HG03064 (cell line): ENCODE results near the gene GNGT2.

ENCODE experiments used
- ATAC-seq: cut with Tn5 transposase; IDR thresholded peaks from one replicate; pipeline ENCODE4 v1.9.1; 2021; ENCODE audit warnings: low read depth; ENCODE audit not compliant: unreplicated experiment

Gene GNGT2

DNA sequence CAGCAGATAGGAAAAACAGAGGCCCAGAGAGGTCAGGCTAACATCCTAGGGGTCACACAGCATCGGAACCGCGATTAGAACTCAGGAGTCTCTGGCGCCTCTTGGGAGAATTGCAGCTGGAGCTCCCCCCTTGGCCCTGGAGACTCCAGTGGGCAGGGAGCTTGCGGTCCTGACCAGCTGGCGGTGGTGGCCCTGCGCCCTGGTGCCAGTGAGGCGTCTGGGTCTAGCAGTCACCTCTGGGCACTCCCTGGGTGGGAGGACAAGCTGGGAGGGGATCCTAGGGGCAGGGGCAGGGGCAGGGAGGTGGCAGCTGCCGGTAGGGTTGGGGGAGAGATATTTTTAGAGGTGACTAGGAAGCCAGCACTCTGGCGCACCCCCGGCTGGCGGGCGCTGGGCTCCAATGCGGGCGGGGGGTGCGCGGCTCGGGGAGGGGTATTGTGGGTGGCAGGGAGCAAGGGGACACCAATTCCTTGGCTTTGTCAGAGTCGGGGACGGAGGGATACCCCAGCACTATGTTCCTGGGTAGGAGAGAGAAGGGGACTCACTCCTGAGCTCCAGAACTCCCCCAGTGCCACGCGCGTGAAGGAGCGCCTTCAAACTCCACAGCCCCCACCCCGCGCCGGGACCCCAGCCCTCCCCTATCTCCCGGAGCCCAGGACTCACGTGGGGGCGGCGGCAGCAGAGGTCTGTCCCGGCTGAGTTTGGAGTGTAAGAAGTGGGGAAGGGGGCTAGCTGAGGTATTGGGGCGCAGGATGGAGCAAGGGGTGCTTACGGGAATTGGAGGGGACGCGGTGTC, 19.6 kb upstream of the GNGT2 start:
- ATAC-seq: peak; percentile 13

DNA sequence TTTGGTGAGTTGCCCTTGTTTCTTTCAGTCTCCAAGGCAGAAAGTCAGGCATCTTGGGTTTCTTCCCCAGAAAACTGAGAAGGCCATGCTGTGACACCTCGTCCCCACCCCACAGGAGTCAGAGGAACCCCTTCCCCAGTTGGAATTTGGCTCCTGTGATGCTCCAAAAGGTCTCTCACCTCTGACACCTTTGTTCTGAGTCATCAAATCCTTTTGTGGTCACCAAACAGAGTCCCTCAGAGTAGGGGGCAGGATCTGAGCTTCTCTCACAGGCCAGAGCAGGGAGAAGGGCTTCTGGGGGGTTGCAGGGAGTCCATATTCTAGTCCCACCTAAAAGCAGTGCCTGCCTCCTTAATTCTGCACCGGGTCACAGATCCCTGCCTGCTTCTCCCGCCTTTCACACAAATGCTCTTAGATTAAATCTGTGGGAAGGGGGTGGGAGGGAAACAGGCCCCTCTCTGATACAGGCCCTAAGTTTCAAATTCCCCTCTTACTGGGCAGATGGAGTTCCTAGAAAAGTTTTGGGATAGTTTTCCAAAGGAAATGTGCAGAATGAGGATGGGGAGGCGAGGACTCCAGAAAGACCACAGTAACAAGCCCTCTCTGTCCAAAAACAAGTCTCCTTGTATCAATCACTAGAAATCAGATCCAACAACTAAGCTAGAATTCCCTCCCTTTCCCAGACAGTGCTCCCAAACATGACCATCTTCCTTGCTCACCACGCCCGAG, 18.9 kb upstream of the GNGT2 start:
- ATAC-seq: no peak

DNA sequence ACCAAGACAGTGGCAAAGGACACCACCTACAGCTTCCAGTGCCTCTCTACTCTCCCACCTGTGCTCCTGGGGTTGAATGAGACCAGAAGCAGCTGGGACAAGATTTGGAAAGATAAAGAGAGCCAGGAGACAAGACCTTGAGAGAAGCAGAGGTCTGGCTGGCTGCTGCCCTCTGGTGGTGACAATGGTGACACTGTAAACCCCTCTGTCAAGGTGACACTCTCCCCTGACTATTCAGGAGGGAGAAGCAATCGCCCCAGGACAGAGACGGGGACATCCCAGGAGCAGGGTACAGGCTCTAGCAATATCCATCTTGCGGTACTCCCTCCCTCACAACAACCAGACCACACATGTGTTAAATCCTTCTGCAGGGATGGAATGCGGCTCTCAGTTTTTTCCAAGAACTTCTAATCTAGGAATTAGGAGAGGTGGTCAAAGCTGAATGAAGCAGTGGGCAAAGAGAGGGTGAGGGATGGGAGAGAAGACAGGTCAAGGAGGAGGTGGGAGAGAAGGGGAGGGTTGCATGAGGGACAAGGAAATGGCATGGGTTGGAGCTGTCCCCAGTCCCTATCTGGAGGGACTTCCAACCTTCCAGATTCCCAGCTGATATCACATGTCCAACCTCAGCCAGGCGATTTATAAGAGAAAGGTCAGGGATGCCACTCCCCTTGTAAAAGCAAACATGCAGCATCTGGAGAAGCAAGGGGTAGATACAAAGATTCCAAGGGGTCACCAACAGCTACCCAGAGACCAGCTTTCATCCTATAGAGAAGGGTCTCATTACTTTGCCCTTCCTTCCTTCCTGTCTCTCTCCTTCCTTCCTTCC, 17.3 kb upstream of the GNGT2 start:
- no peak for ATAC-seq

DNA sequence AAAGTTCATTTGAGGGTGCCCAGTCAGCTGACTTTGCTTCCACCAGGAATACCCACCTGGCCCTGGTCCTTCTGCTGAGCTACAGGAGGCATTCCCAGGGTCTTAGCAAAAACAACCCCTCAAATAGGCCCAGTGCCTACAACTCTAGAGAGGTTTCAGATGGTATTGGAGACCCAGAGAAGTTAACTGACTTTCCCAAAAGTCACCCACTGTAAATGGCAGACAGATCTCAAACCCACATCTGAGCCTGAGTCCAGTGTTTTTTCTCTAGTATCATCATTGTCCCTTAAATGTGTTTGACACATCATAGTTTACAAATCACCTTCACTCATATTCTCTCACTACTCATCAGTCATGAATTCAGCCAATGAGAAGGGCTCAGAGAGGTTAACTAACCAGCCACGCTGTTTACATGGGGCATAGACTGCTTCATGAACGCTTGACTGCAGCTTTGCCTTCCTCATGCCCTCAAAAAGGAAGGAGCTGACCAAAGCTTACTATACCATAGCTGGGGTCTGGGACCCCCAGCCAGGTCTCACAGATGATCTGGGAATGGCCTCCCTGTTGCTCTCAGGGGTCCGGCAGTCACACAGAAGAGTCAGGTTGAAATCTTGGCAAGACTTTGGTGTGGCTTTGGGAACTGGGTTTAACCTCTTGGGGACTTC, 16.5 kb upstream of the GNGT2 start:
- no peak for ATAC-seq

DNA sequence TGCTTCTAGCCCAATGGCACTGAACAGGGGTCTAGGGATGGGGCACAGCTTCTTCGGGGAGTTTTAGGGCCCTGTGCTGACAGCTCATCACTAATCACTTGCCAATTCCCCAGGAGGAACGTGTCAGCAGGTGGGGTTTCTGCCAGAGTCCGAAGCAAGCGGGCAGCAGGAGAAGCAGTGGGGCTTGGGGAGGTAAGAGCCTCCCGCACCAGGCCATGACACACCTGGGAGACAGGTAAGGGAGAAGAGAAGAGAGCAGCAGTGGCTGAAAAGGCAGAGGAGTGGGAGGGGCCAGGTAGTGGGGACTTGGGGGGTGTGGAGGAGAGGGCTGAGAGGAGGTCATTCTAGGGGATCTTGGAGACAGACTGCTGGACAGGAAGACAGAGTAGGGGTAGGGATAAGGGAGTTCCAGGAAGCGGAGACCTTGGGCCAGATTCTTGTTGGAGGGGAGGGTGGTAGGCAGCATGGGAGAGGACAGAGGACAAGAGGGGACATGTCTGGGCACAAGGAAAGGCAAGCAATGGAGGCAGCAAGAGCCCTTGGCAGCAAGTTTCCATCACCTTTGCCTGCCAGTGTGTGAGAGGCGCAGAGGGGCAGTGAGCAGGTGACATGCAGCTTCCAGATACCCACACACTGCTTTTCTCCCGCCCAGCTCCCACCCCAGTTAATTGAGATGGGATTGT, 15.3 kb upstream of the GNGT2 start:
- no peak for ATAC-seq

DNA sequence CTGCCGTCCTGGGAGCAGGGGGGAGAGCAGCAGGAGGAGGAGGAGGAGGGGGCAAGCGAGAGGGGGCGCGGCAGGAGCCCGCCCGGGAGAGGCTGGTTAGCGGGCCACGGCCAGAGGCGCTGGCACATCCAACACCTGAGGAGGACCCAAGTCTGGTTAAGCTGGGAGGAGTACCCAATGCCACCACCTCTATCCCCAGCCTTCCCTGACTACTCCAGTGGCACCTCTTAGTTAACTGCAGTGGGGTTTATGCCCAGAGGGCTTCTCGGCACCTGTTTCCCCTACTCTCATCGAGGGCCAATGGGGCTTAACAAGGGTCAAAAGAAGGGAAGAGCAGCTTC, 14.6 kb upstream of the GNGT2 start:
- no peak for ATAC-seq

DNA sequence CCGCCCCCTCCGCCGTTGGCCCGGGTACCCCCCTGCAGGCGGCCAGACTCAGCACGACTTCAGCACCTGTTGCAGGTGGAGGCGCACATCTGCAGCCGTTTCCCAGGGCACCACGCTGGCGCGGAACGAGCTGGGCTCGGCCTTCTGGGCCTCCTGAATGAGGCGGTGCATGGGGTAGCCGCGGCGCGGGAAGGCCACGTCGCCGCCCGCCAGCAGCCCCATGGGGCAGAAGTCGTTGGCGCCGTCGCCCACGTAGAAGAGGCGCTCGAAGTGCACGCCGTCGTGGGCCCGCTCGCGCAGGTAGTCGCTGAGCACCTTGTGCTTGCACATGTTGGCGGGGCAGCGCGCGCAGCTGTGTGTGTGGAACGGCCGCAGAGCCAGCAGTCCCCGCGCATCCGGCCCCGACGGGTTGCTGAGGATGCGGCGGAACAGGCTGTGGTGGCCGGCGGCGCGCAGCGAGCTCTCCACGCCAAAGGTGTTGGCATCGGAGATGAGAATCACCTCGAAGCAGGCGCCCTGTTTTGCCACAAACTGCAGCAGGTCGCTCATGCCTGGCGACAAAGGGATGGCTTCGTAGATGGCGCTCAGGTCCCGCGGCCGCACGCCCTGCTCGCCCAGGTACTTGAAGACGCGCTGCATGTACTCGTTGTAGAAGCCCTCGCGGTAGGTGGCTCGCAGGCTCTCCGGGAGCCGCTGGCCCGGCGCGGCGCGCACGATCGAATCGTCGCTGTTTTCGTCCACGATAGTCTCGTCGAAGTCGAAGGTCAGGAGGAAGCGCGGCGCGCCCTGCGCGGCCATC, 14.0 kb upstream of the GNGT2 start:
- ATAC-seq: no peak

DNA sequence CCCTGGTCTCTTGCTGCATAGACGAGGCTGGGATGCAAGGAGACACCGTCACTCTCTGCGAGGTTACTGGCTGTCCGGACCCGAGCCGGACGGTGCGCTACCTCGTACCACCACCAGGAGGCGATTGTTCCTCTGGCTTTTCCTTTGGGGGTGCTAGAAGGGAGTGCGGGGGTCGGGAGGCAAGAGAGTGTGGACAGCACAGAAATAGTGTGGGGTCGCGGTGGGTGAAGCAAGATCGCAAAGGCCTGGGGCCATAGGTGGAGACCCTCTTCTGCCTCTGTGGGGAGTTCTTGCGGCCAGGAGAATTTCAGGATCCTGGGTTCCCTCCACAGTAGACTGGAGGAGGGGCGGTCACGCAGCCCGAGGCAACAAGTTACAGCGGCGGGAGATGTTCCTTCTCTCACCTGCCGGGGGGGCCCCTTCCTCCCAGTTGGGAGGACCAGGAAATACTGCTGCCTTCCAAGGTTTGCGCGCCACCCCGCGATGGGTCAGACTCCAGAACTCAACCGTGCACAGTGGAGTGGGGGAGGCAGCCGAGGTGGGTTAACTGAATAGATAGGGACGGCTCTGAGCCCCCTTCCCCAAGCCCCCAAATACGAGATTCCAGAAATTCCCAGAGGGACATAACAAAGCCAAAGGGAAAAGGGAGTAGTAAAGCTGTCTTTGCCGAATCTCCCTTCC, 13.3 kb upstream of the GNGT2 start:
- no peak for ATAC-seq

DNA sequence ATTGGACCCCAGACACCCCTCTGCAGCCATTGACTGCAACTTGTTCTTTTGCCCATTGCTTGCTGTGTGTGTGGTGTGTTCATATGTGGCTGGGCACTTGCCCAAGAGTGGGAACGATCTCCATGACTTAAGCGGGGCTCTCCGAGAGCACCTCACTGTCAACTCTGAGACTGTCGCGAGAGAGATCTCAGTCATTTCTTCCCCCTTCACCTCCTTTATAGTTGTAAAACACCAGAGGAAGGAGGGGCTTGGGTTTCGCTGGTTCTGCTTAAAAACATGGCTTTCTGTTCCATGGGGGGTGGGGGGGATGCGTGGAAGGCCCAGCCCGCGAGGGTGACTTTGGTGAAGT, 12.8 kb upstream of the GNGT2 start:
- ATAC-seq: no peak

DNA sequence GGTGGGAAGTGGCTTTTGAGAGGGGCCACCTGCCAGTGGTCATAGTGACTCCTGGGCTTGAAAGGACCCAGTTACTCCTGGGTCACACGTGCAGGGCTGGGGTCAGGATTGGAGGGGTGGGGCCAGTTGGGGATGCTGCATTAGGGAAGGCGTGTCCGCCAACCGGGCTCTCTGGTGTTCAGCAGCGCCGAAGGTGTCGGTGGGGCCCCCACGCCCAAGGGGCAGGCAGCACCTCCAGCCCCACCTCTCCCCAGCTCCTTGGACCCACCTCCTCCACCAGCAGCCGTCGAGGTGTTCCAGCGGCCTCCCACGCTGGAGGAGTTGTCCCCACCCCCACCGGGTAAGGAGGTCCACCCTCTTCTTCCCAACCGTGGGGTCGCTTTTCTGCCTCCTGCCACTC, 9.6 kb upstream of the GNGT2 start:
- no peak for ATAC-seq

DNA sequence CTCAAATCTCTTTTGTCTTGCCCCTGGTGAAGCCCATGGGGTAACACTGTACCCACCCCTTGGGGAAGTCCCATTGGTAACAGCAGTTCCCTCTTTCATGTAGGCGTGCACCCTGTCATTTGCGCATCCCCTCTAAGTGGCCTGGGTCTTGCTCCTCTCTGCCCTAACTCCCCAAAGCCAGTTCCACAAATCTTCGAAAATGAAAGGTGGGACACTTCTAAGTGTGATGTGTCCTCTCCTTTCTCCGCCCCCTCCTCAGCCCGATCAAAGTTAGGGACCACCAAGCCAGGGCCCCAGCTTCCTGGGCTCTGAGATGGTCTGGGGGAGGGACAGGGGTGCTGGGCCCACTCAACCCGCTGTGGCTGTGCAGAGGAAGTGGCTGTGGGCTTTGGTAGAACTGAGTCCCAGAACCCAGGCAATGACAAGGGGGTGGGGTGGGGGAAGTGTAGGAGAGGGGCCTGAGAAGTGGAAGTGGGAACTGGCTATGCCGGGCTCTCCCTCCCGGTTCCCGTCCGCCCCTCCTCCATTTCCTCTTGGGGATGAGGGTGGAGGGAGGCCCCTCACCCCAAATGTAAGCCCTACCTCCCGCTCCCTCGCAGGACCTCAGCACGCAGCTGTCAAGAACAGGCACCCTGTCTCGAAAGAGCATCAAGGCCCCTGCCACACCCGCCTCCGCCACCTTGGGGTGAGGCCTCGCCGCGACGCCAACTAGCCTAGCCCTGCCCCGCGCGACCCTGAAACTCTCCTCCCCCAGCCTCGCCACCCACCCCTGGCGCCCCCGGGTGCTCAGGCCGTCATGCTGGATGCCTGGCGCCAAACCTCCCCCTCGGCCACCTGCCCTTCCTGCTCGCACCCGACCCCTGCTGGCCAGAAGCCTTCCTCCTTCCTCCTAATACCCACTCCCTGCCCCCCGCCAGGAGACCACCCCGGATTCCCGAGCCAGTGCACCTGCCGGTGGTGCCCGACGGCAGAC, 8.9 kb upstream of the GNGT2 start:
- ATAC-seq: no peak

DNA sequence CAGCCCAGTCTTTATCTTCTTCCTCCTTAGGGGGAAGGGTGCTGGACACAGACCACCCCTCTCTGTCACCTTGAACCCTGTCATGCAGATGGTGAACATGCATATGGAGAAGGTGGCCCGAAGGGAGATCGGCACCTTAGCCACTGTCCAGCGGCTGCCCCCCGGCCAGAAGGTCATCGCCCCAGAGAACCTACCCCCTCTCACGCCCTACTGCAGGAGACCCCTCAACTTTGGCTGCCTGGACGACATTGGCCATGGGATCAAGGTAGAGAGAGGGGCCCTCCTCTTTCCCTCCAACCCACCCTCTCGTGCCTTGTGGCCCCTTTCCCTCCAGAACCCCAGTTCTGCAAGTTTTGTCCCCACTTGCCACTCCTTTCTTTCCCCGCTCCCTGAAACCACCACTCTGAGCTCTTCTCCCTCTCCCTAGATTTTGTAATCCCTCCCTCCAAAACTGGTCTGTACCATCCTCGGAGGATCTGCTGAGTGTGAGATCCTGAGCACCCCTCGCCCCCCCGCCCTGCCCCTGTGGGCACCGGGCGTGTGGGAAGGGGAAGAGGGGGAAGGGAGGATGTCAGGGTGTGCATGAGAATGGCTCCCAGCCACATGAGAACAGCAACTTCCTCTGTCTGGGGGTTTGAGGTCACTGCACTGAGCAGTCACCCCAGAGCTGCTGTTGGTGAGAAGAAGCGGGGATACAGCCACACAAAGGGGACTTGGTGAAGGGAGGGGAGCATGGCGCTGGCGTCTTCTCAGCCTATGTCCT, 7.5 kb upstream of the GNGT2 start:
- ATAC-seq: no peak

DNA sequence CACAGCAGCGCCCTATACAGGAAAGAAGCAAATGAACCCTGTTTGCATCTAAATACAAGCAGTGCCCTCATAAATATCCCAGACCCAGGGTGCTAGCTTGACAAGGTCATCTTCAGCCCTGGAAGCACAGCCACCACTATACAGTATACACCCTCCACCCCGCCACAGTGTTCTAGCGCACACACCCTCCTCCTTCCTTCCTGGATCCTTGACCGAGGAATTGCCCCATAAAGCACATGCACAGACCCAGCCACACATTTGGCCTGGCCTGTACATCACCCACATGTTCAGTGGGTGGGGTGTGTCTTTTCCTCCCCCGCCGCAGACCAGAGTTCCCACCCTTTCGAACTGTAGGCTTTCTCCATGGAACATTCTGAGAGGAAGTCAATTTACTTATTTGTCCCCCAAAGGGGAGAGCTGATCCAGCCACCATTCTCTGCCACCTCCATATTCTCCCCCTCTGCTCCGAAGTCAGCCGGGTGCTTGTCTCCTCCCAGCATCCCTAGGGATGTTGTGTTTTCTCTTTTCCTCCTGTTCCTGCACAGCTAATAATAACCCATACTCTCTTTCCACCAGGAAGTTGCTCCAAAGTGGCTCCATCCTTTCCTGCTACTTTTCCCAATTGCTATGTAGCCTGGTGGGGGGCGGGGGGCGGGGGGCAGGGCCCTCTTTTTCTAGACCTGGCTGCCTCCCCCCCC, 6.7 kb upstream of the GNGT2 start:
- ATAC-seq: no peak

DNA sequence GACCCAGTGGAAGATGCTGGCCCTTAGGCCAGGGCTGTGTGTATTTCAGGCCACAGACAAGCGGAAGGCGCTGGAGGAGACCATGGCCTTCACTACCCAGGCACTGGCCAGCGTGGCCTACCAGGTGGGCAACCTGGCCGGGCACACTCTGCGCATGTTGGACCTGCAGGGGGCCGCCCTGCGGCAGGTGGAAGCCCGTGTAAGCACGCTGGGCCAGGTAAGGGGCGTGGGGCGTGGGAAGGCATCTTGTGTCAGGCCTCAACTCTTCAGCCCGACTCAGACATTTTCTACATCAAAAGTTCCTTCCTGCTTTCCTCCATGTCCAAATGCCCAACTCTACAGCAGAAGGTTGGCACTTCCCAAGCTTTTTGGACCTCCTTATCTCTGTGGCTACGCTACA, 6.1 kb upstream of the GNGT2 start:
- ATAC-seq: no peak

DNA sequence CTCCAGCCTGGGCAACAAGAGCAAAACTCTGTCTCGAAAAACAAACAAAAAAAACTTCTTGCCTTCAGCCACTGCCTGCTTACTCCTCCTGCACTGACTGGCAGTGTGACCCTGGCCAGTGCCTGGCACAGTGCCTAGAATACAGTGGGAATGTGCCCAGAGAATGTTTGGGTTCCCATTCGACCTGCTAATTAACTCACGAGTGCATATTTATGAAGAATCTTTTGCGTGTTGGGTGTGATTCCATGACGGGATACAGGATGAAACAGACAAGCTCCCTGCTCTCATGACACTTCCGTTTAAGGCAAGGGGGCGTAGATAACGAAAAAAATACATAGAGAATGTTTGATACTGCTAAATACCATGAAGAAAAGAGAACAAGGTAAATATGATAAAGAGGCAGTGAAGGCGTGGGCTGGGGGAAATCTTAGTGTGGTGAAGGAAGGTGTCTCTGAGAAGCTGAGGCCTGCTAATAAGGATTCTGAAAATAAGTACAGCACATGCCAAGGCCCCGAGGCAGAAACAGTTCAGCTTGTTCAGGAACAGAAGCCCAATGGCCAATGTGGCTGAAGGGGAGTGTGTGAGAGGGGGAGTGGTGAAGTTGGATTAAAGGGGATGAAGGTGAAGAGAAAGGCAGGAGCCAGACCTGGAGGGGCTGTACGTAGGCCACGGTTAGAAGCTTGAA, 4.4 kb upstream of the GNGT2 start:
- no peak for ATAC-seq

DNA sequence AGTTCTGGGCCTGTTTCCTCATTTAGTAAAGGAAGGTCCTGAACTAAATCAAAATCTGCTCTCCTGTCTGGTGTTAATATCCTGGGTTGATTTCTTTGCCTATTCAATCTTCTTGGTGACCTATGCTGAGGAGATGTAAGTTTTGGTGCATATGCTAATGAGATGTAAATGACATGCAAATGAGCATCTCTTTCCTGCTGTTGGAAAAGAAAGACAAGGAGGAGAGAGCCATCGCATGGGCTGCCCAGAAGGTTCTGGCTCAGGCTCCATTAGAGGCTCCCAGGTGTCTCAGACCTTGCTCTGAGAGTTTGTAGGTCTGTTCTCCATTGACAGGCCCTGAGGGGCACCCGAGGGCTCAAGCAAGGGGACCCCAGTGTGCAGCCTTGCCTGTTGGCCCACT, 3.5 kb upstream of the GNGT2 start:
- no peak for ATAC-seq
